ENCODE measurements around the gene POLR3E.
A peak's percentile ranks its signal among the peaks of the same experiment; 100 is the strongest.

The POLR3E gene

DNA sequence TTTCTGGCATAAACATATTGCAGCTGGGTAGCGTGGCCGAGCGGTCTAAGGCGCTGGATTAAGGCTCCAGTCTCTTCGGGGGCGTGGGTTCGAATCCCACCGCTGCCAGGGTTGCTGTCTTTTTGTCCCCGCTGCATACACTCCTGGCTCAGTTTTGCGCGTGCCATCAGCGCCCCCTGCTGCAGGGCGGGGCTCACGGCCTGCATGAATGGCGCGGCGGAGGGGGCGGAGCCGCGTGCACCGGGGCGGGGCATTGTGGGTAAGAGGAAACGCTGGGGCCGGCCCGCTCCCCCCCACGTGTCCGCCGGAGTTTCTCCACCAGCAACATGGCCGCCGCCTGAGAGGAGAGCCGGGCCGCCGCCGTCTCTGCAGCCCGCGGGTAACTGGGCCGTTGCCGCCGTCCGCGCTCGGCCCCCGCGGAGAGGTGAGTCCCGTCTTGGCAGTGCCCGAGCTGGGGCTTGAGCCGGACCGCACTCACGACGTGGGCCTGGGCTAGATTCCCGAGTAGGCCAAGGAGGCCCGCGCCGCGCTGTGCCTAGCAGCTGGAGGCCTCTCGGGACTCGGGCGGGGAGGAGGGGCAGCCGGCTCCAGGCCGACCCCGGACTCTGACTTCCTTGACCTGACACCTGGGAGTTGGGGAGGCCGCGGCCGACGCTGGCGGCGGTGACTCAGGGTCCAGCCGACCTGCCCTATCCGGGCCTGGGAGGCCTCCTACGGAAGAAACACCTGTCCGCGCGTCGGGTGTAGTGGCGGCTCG, at the start of gene POLR3E:
POLR3E (plus strand) TSS at position 296 of the 757 bp plus-strand sequence. CDS start 5,560 bp downstream, outside the sequence.
- peak; percentile 82 to 85 for ATAC-seq

DNA sequence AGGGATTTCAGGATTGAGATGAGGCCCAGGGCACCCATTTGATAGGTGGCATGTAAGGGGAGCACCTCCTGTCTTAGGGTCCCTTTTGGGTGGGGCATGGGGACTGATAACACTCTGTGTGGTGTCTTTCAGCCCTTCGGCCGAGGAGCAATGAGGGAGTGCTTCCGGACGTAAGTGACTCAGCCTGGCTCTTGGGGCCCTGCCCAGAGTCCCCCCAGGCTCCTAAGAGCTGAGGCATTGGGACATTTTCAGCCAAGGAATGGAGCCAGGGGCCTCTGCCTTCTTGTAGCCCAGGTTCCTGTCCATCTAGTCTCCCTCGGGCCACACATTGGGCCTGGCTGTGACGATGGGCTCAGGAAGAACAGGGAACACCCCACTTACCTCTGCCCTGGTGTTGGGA, 46.7 kb upstream of the POLR3E start:
- ATAC-seq = no peak

DNA sequence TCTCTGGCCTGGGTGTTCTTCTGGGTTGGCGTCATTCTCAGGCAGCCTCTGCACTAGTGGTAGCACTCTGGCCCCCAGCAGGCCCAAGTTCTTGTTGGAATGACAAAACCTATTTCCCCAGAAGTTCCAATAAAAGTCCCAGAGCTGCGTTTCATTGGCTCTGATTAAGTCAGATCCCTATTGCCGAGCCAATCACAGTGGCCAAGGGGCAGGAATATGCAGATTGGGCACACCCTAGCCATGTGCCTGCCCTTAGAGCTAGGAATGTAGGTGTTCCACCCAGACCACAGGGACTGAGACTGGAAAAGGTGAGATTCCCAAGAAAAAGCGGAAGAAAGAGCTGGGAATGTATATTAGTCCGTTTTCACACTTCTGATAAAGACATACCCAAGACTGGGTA, 44.9 kb upstream of the POLR3E start:
- no peak for ATAC-seq

DNA sequence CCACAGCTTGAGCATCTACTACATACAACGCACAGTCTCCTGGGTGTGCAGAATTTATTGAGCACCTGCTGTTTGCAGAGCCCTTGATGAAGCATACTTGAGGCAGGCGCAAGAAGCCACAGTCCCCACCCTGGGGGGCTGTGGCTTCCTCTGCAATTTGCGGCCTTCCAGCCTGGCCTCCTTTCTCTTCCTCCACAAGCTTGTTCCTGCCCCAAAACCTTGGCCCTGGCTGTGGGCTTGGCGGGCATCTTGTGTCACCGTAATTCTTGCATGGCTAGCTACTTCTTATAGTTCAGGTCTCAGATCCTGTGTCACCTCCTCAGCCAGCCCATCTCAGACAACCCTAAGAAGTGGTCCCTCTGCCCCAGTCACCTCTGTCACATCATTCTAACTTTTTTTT, 43.9 kb upstream of the POLR3E start:
- ATAC-seq = no peak

GRCh38 chr16:22255335-22255734, 41.9 kb upstream of the POLR3E start:
- no peak for ATAC-seq

DNA sequence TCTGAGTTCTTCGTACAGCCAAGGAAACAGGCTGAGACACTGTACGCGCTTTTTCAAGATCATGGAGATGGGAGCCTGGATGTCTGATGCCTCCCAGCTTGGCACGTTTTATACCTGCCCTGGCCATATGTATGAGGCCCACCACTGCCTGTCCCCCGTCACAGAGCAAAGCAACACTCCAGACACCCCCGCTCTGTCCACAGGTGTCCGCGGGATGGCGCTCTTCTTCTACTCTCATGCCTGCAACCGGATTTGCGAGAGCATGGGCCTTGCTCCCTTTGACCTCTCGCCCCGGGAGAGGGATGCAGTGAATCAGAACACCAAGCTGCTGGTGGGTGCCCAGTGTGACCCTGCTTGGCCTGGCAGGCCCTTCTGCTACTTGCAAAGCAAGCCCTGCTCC, 39.8 kb upstream of the POLR3E start:
- no peak for ATAC-seq

GRCh38 chr16:22260490-22260889, 36.7 kb upstream of the POLR3E start:
- no peak for ATAC-seq

- ATAC-seq = peak; percentile 76 to 93
Measured at GRCh38 chr16:22262460-22262859, 34.7 kb upstream of the POLR3E start.

- ATAC-seq = no peak
Measured at GRCh38 chr16:22264786-22265185, 32.4 kb upstream of the POLR3E start.

GRCh38 chr16:22265351-22265750, 31.9 kb upstream of the POLR3E start:
- no peak for ATAC-seq

DNA sequence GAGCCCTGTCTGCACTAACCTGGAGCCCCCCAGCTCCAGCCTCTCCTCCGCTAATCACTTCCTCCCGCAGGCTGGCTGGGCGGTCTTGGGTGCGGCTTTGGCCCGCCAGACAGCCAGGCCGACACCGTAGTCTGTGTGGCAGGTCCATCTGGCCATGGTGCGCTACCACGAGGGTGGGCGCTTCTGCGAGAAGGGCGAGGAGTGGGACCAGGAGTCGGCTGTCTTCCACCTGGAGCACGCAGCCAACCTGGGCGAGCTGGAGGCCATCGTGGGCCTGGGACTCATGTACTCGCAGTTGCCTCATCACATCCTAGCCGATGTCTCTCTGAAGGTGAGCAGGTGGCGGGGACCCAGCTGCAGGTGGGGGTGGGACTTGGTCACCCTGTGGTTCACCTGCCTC, 30.7 kb upstream of the POLR3E start:
- no peak for ATAC-seq

- ATAC-seq = no peak
Measured at GRCh38 chr16:22267764-22268163, 29.4 kb upstream of the POLR3E start.

DNA sequence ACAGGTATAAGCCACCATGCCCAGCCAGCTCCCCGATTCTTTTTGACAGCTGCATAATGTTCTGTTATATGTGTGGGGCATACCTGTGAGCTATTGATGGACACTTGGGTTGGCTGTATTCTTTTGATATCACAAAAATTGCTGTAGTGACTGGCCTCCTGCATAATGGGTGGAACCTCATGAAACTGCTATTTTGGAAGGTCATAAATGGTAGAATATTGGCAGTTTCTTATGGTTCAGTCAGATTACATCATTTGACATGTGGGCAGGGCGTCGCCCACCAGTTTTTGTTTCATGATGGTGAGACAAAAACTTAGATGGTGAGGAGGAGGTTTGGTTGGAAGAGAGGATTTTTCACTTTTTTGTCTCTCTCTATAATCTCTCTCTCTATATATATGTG, 26.7 kb upstream of the POLR3E start:
- no peak for ATAC-seq

DNA sequence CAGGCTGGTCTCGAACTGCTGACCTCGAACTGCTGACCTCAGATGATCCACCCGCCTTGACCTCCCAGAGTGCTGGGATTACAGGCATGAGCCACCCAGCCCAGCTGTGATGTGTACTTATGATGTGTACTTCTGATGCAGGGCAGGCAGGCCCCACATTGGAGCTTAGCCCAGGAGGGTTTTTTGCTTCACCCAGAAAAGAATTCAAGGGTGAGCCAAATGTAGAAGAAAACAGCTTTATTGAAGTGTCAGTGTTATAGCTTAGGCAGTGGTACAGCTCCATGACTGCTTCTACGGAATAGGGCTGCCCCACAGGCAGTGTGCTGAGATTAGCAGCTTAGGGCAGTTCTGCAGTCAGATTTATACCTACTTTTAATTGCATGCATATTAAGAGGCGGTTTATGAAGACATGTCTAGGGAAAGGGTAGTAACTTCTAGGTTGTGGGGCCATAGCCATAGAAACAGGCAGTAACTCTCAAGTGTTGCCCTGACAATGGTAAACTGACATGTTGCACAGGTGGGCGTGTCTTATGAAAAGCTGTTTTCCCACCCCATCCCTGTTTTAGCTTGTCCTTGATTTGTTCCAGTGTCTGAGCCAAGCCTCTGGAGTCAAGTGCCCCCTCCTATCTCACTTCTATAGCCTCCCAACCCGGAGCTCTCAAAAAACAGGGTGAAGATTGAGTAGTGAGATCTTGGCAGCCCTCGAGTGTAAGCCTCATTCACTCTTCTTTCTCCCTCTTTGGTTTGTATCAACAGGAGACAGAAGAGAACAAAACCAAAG, 24.1 kb upstream of the POLR3E start:
- no peak for ATAC-seq

DNA sequence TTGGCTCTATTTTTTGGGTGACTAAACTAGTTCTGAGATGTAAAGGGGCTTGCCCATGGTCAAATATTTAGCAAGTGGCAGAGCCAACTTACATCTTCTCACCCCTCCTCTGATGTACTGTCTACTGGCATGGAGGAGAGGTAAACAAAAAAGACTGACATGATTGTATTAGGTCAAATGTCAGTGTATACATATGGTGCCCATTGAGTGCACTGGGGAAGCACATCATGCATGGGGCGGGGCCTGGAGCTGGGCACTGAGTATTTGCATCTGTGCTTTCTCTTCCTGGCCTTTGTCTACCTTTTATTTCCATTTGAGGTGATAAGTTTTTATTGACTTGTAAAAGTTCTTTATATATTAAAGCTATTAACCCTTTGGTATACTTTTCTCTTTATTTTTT, 22.3 kb upstream of the POLR3E start:
- no peak for ATAC-seq

DNA sequence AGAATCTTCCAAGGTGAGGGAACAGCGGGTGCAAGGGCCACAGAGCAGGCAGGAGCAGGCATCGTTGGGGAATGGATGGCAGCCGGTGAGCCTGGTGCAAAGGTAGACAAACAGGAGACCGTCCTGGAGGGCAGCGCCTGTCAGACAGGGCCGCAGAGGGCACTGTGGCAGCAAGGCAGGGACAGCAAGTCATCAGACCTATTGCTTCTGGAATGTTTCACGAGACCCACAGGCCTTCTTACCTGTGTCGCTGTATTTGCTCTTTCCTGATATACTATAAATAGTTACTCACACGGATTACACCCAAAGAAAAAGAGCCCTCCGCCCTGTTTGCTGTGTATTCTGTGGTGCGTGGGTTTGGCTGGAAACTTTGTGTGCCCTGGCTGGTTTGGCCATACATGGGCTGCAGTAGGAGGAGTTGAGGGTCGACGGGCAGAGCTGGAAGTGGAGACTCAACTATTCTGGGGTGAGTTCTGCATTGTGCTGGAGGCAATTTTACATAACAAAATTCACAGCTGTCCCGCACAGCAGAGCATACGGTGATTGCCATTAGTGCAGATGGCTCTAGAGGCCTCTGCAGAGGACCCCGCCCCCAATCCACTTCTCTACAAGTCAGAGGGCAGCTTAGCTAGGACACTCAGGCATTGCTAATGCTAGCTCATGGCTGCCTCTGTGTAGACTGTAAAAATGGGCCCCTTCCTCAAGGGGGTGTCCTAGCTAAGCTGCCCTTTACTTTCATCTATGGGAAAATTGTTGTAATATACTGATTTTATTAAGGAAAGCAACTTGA, 18.6 kb upstream of the POLR3E start:
- ATAC-seq = no peak

DNA sequence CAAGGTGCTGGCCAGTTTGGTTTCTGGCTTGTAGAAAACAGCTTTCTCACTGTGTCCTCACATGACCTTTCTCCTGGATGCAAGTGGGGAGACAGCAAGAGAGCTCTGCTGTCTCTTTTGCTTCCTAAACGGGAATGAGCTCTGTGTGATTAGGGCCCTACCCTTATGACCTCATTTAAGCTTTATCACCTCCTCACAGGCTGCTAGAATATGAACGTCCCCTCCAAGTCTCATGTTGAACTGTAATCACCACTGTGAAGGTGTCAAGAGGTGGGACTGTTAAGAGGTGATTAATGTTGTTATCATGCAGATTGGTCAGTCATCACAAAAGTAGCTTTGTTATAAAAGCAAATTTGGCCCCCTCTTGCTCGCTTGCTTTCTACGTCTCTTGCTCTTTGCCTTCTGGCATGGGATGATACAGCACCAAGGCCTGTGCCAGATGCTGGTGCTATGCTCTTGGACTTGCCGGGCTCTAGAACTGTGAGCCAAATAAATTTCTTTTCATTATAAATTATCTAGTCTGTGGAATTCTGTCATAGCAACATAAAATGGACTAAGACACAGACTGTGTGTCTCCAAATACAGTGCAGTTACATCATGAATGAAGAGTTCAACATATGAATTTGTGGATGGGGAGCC, 14.8 kb upstream of the POLR3E start:
- no peak for ATAC-seq

GRCh38 chr16:22284637-22285036, 12.6 kb upstream of the POLR3E start:
- ATAC-seq = no peak

- ATAC-seq = no peak
Measured at GRCh38 chr16:22285080-22285479, 12.1 kb upstream of the POLR3E start.

GRCh38 chr16:22291020-22291419, 6.2 kb upstream of the POLR3E start:
- ATAC-seq = no peak

DNA sequence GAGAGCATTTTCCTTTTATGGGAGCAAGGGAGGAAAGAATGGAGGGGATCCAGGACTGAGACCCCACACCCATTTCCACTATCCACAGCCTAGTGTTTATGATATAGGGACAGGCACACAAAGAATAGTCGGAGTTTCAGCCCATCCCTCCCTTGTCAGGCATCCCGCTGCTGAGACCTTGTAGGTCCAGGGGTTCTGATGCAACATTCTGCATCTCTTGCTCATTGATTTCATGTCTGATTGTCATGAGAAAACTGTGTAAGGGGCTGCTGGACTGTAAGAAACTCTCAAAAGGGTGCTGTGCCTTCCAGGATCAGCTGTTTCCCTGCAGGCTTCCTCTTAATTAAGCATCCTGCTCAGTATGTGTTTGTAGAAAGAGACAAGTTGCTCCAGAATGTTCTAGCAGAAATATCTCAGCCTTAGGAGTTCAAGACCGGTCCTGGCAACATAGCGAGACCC, 5.3 kb upstream of the POLR3E start:
- no peak for ATAC-seq

DNA sequence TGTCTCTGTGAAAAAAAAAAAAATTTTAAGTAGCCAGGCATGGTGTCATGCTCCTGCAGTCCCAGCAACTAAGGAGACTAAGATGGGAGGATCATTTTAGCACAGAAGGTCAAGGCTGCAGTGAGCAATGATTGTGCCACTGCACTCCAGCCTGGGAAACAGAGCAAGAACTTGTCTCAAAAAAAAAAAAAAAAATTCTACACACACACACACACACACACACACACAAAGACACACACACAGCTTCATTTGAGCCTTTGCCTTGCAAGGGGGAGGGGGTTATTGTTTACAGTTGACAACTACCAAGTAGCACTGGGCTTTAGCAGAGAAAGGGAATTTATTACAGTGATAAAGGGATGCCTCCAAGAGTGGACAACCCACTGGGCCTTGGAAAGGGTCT, 4.9 kb upstream of the POLR3E start:
- ATAC-seq = no peak
